Measurements from ENCODE around the gene LARP1. TPM values are rescaled to one million over a fixed set of nuclear protein-coding genes. Genes with fewer than 3 reads are reported as not detected.

LARP1 gene
- total RNA-seq, 1 donor: 124 TPM

- Histone ChIP-seq H3K4me2 (ENCODE audit: insufficient read depth, low read length) (no peak overlapping the region), H3K36me3 (ENCODE audit: insufficient read depth, low read length) (no peaks in the 10 kb centered on the region), H4K20me1 (ENCODE audit: insufficient read depth, low read length) (no peaks in the 10 kb centered on the region), H3K79me2 (ENCODE audit: insufficient read depth, low read length) (no peaks in the 10 kb centered on the region), H3K9me3 (ENCODE audit: low read depth, low read length) (no peaks in the 10 kb centered on the region), H3K27me3 (ENCODE audit: insufficient read depth, low read length) (no peaks in the 10 kb centered on the region), H3K27ac (ENCODE audit: low read depth, low read length) (no peak overlapping the region), H3K4me1 (ENCODE audit: insufficient read depth, low read length) (no peaks in the 10 kb centered on the region), H2AFZ (ENCODE audit: low read length) (no peak overlapping the region), H3K4me3 (ENCODE audit: insufficient read depth, low read length) (no peak overlapping the region)
- TF ChIP-seq CTCF (IDR thresholded peaks at IDR 0.05; ENCODE audit: extremely low read depth, low read depth, low read length): no peak
- no peak for DNase-seq (ENCODE audit: insufficient read length, low spot score, missing footprints)
These were observed 32.2 kb upstream of the LARP1 start for GRCh38 chr5:154722936-154723335.

DNA sequence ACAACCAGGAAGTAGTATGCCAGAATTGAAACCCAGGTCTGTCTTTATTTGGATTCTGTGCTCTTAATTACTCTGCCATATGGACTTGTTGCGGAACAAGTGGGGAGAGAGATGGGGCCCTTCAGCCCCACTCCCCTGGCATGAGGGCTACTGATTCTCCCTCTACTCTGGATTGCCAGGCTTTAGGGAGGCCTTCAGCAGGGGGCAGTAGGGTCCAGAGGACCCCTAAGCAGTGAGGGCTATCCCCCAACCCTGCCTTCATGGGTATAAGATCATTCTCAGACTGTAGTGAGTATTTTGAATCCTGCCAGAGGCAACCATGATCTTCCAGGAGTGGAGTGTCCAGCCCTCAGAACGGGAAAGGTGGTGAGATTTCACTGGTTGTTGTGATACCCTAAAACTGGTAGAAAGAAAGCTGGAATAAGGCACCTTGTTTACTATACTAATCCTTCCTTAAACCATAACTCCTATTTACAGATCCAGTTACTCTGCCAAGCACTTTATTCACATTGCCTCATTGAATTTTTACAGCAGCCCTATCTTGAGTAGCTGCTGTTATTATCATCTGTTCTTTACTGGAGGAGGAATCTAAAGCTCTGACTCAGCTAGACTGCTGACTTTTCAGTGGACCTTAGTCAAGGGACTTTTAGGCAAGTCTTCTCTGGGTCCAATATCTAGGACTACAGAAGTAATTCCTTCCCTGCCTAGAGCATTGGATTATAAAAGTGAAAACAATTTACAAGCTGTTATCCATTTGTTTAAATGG, 31.3 kb upstream of the LARP1 start:
- H4K20me1 ChIP-seq (ENCODE audit: insufficient read depth, low read length): no peaks in the 10 kb centered on the region
- H3K36me3 ChIP-seq (ENCODE audit: insufficient read depth, low read length): no peaks in the 10 kb centered on the region
- no peak overlapping the region for H3K4me3 ChIP-seq (ENCODE audit: insufficient read depth, low read length)
- DNase-seq (ENCODE audit: insufficient read length, low spot score, missing footprints): peak; percentile 83
- no peaks in the 10 kb centered on the region for H3K4me1 ChIP-seq (ENCODE audit: insufficient read depth, low read length)
- no peak overlapping the region for H3K27ac ChIP-seq (ENCODE audit: low read depth, low read length)
- no peak overlapping the region for H2AFZ ChIP-seq (ENCODE audit: low read length)
- H3K27me3 ChIP-seq (ENCODE audit: insufficient read depth, low read length): no peaks in the 10 kb centered on the region
- no peaks in the 10 kb centered on the region for H3K79me2 ChIP-seq (ENCODE audit: insufficient read depth, low read length)
- no peak overlapping the region for H3K4me2 ChIP-seq (ENCODE audit: insufficient read depth, low read length)
- no peaks in the 10 kb centered on the region for H3K9me3 ChIP-seq (ENCODE audit: low read depth, low read length)
- TF ChIP-seq CTCF (IDR thresholded peaks at IDR 0.05; ENCODE audit: extremely low read depth, low read depth, low read length): no peak

- no peaks in the 10 kb centered on the region for H4K20me1 ChIP-seq (ENCODE audit: insufficient read depth, low read length)
- no peaks in the 10 kb centered on the region for H3K79me2 ChIP-seq (ENCODE audit: insufficient read depth, low read length)
- no peak for DNase-seq (ENCODE audit: insufficient read length, low spot score, missing footprints)
- no peak overlapping the region for H3K27ac ChIP-seq (ENCODE audit: low read depth, low read length)
- no peak overlapping the region for H3K4me3 ChIP-seq (ENCODE audit: insufficient read depth, low read length)
- H2AFZ ChIP-seq (ENCODE audit: low read length): no peak overlapping the region
- no peak for TF ChIP-seq CTCF (IDR thresholded peaks at IDR 0.05; ENCODE audit: extremely low read depth, low read depth, low read length)
- H3K36me3 ChIP-seq (ENCODE audit: insufficient read depth, low read length): no peaks in the 10 kb centered on the region
- no peaks in the 10 kb centered on the region for H3K27me3 ChIP-seq (ENCODE audit: insufficient read depth, low read length)
- no peaks in the 10 kb centered on the region for H3K9me3 ChIP-seq (ENCODE audit: low read depth, low read length)
- no peak overlapping the region for H3K4me2 ChIP-seq (ENCODE audit: insufficient read depth, low read length)
- no peaks in the 10 kb centered on the region for H3K4me1 ChIP-seq (ENCODE audit: insufficient read depth, low read length)
These were observed 27.8 kb upstream of the LARP1 start for GRCh38 chr5:154727361-154727760.

DNA sequence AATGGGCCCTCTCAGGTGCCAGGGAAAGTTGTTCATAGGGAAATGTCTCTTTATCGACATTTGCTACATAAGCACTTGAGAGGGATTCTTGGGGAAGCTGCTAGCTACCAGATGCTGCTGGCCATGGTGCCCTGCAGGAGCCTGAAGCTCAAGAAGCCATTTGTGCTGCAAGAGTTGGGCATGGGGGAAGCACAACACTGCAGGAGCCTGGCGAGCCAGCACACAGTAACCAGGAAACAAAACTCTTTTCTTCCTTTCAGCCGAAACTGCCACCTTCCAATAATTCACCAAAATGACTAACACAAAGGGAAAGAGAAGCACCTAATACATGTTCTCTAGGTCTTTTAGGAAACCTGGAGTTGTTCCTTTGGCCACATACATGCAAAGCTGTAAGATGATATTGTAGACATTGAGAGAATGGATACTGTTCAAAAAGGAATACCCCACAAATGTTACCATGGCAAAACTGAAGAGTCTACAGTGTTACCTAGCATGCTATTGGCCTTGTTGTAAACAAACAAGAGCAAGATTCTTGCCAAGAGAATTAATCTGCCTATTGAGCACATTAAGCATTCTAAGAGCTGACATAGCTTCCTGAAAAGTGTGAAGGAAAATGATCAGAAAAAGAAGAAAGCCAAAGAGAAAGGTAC, 26.1 kb upstream of the LARP1 start:
- Histone ChIP-seq H3K79me2 (ENCODE audit: insufficient read depth, low read length) (no peaks in the 10 kb centered on the region), H3K4me1 (ENCODE audit: insufficient read depth, low read length) (no peaks in the 10 kb centered on the region), H3K36me3 (ENCODE audit: insufficient read depth, low read length) (no peaks in the 10 kb centered on the region), H3K27me3 (ENCODE audit: insufficient read depth, low read length) (no peaks in the 10 kb centered on the region), H3K4me3 (ENCODE audit: insufficient read depth, low read length) (no peak overlapping the region), H4K20me1 (ENCODE audit: insufficient read depth, low read length) (no peaks in the 10 kb centered on the region), H3K27ac (ENCODE audit: low read depth, low read length) (no peak overlapping the region), H2AFZ (ENCODE audit: low read length) (no peak overlapping the region), H3K9me3 (ENCODE audit: low read depth, low read length) (no peaks in the 10 kb centered on the region), H3K4me2 (ENCODE audit: insufficient read depth, low read length) (no peak overlapping the region)
- DNase-seq (ENCODE audit: insufficient read length, low spot score, missing footprints): no peak
- no peak for TF ChIP-seq CTCF (IDR thresholded peaks at IDR 0.05; ENCODE audit: extremely low read depth, low read depth, low read length)
